PFSK-1 (cell line): ENCODE measurements around the gene SEC22B. TPM values are rescaled to one million over a fixed set of nuclear protein-coding genes. Genes with fewer than 3 reads are reported as not detected.

Experiments
- FOXP2 ChIP-seq: optimal IDR thresholded peaks from 2 replicates; pipeline ENCODE3; 2011; ENCODE audit warnings: borderline replicate concordance, control low read depth, inconsistent platforms; ENCODE audit not compliant: insufficient read depth; ENCODE audit errors: extremely low read length, extremely low read depth
- POLR2AphosphoS5 ChIP-seq: IDR thresholded peaks from 2 replicates; pipeline ENCODE4 v1.6.1; 2012; ENCODE audit warnings: low read depth, mild to moderate bottlenecking, control low read depth, low read length, moderate library complexity
- SIN3A ChIP-seq: IDR thresholded peaks from 2 replicates; pipeline ENCODE4 v1.6.1; 2012; ENCODE audit warnings: mild to moderate bottlenecking, low read length, moderate library complexity, borderline replicate concordance; ENCODE audit not compliant: insufficient read depth
- TAF1 ChIP-seq: IDR thresholded peaks from 2 replicates; pipeline ENCODE4 v1.6.1; 2012; ENCODE audit warnings: low read length, control low read depth, borderline replicate concordance; ENCODE audit not compliant: insufficient read depth
- polyA plus RNA-seq: library from polyadenylated mRNA; unstranded; fragments of >200 nt; gene quantifications from one replicate; pipeline ENCODE4 v1.2.1, GENCODE V29; 2012; ENCODE audit warnings: low read depth, missing spikeins; ENCODE audit not compliant: insufficient read length
- TF ChIP-seq, protein P1 (sequence below), 2 experiments: IDR thresholded peaks; 2 replicates each; pipeline versions ENCODE4 v1.6.1 to v1.8.0; 2011 to 2012; ENCODE audit warnings: low read depth in 2 of 2, low read length in 2 of 2, control low read depth in 1 of 2, inconsistent platforms in 1 of 2, mild to moderate bottlenecking in 1 of 2, moderate library complexity in 1 of 2; ENCODE audit not compliant: insufficient read depth in 1 of 2

The SEC22B gene
- 7.9 TPM for polyA plus RNA-seq

DNA sequence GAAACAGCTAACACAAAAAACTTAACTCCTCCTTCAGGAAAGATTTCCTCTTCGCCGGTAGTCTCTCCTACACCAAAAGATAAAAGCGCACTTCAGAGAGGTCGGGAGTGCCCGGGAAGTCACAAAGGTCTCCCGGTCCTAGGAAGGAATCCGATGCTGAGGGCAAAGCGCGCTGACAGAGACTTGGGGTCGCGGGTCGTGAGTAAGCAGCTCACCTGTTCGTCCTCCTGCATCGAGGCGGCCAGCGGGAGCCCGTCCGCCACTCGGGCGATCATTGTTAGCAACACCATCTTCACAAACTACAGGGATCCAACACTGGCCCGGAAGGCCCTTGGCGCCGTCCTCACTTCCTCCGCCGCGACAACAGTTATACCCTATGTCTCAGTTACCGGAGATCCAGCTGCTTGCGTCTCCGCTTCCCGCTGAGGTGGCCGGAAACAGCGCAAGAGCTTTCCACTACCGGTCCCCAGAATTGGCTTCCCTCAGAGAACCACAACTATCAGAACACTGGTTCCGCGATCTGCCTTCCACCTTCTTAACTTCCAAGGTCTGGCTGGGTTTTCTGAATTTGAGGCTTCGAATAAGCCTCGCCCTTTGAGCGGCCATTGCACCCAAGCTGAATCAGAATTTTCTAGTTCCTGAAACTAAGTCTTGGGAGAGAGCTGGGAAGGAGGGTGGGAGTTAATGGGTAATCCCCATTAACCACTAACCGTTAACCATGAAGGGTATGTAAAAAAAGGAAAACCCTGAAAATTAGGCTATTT lies at the start of gene SEC22B:
Gene SEC22B (minus strand): TSS at position 429 of the 764 bp plus-strand sequence. CDS start 139 bp downstream, at position 290.
- peak; percentile 77 for TF ChIP-seq FOXP2
- TF ChIP-seq SIN3A, result peak; percentile 65; the same call in 1 of the 2 replicates
- TF ChIP-seq, protein P1, sequence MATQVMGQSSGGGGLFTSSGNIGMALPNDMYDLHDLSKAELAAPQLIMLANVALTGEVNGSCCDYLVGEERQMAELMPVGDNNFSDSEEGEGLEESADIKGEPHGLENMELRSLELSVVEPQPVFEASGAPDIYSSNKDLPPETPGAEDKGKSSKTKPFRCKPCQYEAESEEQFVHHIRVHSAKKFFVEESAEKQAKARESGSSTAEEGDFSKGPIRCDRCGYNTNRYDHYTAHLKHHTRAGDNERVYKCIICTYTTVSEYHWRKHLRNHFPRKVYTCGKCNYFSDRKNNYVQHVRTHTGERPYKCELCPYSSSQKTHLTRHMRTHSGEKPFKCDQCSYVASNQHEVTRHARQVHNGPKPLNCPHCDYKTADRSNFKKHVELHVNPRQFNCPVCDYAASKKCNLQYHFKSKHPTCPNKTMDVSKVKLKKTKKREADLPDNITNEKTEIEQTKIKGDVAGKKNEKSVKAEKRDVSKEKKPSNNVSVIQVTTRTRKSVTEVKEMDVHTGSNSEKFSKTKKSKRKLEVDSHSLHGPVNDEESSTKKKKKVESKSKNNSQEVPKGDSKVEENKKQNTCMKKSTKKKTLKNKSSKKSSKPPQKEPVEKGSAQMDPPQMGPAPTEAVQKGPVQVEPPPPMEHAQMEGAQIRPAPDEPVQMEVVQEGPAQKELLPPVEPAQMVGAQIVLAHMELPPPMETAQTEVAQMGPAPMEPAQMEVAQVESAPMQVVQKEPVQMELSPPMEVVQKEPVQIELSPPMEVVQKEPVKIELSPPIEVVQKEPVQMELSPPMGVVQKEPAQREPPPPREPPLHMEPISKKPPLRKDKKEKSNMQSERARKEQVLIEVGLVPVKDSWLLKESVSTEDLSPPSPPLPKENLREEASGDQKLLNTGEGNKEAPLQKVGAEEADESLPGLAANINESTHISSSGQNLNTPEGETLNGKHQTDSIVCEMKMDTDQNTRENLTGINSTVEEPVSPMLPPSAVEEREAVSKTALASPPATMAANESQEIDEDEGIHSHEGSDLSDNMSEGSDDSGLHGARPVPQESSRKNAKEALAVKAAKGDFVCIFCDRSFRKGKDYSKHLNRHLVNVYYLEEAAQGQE (IDR thresholded peaks at IDR 0.05; ENCODE audit: insufficient read depth in 1 of 2, low read depth in 2 of 2, low read length in 2 of 2), result 0 out of 4 replicates have a peak, but pooled peaks of 1 of the 2 experiments have one; percentile 62
- peak; percentile 96 for TF ChIP-seq TAF1
- peak; percentile 93 for TF ChIP-seq POLR2AphosphoS5

DNA sequence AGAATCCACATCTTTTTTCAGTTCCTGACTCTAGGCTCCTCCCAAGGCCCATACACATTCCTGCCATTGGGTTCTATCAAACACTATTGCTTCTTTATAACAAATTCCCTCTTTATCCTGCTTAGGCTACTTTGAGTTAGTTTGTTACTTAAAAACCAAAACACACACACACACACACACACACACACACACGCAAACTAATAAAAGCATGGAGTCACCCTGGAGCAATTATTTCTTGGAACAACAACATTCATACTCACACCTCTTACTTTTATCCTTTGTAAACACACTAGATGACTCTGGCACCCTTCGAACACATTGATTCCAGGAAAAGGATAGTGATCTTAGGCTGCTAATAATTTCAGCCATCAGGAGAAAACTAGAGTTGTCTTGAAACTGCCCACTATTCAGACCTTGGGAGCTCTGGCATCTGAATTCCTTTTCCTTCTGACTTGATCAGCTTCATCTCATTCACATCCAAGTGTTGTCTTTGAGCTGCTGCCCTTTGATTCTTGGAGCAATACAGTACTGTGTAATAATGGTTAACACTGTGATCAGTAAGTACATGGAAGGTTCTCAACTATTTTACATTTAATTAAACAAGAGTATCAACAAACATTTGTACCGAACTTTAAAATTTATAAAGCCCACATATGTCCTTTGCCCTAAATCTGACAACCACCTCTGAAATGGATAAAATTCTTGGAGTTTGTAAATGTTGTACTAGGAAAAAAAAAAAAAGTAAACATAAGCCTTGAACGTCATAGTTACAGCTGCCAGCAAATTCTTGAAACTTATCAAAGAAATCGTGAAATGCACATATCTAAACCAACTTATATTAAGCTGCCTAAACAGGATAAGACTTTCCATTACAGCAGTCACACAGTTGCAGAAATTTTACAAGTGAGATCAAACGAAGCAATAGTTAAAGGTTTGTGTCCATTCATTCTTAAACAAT lies 2.8 kb upstream of the SEC22B start:
- TF ChIP-seq FOXP2, result no peak
- no peak for TF ChIP-seq TAF1
- no peak for TF ChIP-seq POLR2AphosphoS5
- TF ChIP-seq, protein P1 (IDR thresholded peaks at IDR 0.05; ENCODE audit: insufficient read depth in 1 of 2, low read depth in 2 of 2, low read length in 2 of 2), result no peak
- no peak for TF ChIP-seq SIN3A

DNA sequence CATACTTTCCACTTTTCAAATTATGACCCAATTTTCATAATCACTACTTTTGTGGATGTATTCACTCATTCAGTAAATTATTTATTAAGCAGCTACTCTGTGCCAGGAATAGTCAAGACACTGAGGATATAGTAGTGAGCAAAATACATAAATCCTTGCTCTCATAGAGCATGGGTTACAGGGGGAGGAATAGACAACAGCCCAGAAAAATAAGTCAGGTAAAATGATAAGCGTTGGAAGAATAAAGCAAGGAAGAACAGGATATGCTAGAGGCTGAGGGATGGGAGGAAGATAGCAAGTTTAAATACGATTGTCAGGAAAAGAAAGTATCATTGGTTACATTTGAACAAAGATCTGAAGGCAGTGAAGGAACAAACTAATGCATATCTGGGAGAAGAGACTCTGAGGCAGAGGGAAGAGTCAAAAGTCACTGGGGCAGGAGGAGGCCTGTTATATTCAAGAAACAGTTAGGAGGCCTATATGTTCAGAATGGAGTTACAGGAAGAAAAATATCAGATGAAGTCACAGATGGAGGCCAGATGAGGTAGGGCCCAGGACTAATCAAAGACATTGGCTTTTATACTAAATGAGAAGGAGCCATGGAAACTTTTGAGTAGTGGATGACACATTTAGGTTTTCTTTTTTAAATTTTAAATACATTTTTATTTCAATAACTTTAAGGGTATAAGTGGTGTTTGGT lies 42.9 kb downstream of the SEC22B start:
- TF ChIP-seq FOXP2 (no peak), SIN3A (no peak), TAF1 (no peak), POLR2AphosphoS5 (no peak)
- TF ChIP-seq, protein P1 (IDR thresholded peaks at IDR 0.05; ENCODE audit: insufficient read depth in 1 of 2, low read depth in 2 of 2, low read length in 2 of 2), result no peak
